HG02678 (cell line): ENCODE data around the gene HJV.

Source experiments
- ATAC-seq: cut with Tn5 transposase; IDR thresholded peaks from one replicate; pipeline ENCODE4 v1.9.1; 2021; ENCODE audit warnings: mild to moderate bottlenecking, moderate library complexity; ENCODE audit not compliant: unreplicated experiment

Gene HJV

DNA sequence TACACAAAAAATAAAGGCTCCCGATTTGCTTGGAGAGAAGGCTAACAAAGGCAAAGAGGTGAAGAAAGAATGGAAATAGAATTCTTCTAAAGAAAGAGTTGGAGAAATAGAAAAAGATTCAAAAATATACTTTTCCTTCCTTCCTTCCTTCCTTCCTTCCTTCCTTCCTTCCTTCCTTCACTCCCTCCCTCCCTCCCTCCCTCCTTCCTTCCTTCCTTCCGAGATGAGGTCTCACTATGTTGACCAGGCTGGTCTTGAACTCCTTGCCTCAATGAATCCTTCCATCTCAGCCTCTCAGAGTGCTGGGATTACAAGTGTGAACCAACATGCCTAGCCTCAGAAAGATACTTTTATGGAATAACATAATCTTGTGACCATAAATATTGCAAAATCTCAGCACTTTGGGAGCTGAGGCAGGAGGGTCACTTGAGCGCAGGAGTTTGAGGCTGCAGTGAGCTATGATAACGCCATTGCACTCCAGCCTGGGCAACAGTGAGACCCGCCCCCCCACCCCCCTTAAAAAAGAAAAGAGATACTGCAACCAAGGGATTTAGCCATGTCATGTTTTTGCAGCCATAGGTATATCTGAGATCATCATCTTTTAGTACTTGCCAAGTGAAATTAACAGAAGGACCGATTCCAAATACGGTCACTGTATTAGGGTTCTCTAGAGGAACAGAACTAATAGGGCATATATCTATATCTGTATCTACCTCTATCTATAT, 1.0 kb upstream of the HJV start:
- ATAC-seq = no peak

DNA sequence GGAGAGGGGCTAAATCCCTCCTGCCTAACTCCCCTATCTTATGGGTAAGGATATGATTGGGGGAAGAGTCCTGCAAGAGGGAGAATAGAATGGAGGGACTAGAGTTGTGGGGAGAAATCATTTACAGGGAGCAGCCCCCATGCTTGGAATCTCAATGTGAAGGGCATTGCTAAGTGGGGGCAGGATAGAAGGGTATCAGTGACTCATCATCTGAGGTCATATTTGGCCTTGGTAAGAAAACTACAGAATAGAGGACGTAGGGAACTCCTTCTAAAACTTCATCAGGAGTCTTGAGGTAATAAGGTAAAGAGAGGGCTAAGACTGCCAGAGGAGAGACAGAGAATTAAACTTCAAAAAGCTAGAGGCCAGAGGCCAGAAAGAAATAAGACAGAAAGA, 487 bp downstream of the HJV start:
- ATAC-seq = no peak

DNA sequence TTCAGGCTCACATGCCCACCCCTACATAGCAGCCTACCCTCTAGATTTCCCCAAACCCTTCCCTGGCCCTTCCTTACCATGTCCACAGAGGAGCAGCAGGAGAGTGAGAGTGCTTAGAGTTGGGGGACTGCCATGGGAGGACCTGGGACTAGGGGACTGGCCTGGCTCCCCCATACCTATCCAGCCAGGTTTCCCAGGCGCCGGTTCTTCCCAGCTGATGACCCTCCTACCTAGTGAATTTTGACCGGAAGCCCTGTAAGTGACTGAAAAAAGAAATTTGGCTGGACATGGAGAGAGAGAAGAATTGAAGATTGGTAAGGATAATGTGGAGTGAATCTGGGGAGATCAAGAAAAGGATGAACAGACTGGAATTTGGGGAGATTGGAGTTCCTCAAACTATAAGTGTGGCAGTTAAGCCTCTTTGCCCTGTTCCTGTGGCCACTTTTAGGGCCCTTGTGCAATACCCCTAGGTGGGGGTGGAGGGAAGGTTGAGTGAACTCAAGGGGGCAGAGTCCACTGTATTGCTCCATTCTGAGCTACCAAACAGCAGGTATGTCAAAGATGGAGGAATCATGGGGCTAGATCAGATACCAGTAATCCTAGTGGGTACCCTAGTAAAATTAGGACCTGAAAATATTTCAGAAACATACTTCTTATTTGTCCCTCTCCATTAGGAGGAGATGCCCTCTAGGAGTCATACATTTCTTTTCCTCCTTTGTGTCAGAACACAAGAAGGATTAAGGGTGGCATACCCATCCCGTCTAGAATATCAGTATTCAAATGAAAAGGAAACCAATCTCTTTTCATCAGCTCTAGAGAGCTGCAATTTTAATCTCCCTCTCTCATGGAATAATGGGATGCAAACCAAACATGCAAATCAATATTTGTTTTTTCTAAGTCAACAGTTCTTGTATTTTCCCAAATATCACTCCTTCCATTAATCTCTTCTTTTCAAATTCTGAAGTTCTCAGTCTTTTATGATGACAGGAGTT, 1.2 kb downstream of the HJV start:
- no peak for ATAC-seq

DNA sequence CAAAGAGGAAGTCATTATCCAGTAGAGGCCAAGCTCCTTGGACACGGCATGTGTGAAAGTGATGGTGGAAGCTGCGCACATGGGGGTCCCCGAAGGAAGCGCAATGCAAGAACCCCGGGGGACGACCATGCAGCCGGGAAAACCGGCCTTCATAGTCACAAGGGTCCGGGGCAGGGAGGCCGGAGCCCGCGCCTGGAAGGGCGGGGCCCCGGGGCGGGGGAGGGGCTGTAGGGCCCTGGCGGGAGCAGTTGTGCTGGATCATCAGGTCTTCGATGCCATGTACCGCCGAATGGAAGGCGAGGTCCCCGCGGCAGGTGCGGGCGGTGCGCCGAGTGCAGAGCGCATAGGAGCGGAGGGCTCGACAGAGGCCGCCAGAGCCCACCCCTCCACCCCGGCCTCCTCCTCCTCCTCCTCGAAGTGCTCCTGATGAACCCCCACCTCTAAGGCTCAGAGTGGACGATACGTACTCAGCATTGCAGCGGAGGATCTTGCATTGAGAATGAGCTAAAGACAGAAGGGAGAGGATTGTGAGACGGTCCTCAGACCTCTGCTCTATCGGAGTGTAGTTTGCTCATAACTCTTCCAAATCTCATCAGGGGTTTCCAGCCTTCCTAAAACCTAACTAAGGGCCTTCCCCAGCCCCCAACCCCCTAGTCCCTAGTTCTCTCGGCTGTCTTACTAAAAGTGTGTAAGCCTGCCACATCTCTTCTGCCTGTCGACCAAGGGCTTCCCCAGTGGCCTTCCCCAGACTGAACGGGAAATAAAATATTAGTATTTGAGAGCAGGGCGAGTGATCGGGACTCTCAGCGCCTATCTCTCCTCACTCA, 2.1 kb downstream of the HJV start:
- ATAC-seq = no peak

DNA sequence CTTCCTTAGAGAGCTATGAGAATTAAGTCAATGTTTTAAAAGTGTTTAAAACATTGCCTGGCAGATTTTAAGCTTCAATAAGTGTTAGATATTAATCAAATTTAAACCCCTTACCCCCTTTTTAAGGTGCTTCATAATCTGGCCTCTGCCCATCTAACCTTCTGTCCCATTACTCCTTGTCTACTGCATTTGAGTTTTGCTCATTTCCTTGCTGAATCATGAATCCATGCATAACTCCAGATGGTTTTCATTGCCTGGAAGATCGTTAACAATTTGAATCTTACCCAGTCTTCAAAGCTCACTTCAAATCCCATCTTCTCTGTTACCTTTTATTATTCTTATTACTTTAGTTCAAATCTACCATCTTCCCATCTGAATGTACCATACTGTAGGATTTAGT, 4.6 kb downstream of the HJV start:
- no peak for ATAC-seq

DNA sequence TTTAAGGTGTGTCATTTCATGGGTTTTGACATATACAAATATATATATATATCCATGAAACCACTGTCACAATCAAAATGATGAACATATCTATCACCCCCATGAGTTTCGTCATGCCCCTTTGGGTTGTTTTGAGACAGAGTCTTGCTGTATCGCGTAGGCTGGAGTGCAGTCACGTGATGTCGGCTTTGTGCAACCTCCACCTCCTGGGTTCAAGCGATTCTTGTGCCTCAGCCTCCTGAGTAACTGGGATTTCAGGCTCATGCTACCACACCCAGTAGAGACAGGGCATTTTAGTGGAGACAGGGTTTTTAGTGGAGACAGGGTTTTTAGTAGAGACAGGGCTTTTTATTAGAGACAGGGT, 8.0 kb downstream of the HJV start:
- no peak for ATAC-seq

DNA sequence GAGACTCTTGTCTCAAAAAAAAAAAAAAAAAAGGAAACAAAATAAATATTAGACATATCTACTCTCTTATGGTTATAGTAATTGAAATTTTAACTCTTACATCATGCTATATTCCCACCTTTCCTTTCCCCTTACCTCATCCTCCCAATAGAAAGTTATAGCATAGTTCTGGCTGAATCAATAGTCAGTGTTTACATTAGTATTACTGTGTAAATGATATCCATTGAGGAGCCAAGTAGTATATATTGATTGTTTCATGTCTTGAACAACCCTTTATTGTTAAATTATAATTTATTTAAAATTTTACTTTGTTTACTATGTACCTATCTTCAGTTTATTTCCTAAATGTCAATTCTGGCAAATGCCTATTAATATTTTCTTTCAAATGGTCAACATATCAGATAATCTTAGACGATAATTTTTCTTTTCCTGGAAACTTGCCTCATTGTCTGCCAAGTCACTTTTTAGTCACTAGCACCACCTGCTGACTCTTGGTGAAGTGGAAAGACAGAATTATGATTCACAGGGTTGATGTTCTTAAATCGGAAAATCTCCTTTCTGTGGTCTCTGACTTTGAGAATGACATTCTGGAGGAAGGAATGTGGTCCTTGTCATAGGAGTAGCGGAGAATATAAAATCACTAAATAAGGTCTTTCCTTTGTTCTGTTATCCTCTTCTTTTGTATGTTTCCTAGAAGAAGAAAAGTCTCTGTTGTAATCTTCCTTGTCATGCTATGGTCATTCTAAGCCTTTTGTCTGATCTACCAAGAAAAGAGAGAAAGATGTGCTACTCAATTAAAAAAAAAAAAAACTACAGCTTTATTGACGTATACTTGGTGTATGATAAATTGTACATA, 8.6 kb downstream of the HJV start:
- no peak for ATAC-seq

DNA sequence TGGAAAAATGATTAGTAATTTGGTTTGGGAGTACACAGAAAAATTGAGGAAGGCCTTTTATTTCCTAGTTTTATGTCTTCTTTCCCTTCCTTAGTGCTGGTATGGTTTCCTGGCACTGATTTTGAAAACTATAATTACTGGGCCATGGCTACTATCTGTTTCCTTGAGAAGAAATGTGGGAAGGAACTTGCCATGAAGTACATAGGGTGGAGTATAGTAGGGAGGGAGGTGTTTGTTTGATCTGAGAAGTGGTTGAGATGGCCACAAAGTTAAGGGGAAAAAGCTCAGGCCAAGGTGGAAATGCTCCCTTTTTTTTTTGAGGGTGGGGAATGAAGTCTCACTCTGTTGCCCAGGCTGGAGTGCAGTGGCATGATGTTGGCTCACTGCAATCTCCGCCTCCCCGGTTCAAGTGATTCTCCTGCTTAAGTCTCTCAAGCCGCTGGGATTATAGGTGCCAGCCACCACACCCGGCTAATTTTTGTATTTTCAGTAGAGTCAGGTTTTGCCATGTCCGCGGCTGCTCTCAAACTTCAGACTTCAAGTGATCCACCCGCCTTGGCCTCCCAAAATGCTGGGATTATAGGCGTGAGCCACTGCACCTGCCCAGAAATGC, 11.3 kb downstream of the HJV start:
- ATAC-seq = no peak

DNA sequence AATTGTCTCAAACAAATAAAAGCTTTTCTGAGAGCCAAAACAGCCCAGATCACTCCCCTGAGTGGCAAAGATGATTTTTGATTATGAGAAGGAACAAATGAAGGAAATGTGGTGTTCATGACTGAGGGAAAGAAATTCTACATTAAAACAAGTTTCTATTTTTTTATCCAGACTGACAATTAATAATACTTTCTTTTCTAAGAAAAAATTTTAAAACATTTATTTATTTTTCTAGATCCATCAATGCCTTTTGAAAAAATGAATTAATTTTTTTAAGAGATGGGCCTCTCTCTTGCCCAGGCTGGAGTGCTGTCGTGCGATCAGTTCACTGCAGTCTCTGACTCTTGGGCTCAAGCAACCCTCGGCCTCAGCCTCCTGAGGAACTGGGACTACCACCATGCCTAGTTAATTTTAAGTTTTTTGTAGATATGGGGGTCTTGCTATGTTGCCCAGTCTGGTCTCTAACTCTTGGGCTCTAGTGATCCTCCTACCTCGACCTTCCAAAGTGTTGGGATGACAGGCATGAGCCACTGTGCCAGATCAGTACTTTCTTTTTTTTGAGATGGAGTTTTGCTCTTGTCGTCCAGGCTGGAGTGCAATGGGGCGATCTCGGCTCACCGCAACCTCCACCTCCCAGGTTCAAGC, 13.9 kb downstream of the HJV start:
- ATAC-seq = no peak

DNA sequence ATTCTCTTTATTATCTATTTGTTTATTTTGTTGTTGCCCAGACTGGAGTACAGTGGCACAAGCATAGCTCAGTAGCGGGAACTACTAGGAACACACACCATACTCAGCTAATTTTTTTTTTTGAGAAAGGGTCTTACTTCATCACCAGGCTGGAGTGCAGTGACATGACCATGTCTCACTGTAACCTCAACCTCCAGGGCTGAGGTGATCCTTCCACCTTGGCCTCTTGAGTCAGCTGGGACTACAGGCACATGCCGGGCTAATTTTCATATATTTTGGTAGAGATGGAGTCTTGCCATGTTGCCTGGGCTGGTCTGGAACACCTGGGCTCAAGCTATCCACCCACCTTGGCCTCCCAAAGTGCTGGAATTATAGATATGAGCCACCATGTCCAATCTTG, 19.8 kb downstream of the HJV start:
- no peak for ATAC-seq

DNA sequence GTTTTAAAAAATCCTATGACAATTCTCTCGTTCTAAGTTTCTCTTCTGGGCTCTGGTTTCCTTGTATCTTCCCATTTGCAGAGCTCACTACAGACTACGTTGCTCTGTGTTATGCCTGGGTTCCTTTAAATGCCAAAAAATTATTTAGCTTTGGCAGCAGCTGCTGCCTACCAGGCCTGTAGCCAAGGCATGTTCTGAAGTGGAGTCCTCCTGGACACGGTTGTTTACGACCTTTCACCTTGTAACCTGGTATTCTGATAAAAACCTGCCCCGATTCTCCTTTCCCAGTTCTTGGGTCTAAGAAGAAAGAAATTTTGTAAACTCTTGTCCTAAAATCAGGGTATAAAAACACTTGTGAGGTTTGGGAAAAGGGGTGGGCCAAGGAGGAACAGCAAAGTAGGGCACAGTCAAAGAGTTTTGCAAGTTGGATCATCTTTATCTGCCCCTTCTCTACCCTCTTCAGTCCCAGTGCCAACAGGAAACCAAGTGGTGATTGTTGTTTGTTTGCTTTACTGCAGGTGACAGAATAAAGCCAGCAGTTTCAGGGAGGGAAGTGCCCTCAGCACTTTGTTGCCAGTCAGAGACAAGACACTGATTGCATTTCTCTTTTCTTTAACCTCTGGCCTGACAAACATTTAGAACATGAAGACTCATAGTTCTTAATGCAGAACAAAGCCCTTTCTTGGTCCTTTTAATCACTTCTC, 22.1 kb downstream of the HJV start:
- ATAC-seq = no peak

DNA sequence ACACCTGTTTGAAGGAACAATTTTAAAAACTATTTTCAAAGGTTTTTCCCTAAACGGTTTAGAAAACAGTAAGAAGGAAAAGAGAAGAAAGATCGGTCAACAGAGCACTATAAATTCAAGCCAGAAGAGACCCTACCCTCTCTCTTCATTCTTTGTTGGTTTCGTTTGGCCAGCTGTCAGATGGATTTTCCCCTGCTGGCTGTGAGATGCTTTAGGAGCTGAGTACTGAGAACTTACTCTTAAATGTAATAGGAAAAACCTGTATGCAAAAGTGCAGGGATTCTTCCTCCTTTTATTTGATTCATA, 23.9 kb downstream of the HJV start:
- ATAC-seq = no peak

DNA sequence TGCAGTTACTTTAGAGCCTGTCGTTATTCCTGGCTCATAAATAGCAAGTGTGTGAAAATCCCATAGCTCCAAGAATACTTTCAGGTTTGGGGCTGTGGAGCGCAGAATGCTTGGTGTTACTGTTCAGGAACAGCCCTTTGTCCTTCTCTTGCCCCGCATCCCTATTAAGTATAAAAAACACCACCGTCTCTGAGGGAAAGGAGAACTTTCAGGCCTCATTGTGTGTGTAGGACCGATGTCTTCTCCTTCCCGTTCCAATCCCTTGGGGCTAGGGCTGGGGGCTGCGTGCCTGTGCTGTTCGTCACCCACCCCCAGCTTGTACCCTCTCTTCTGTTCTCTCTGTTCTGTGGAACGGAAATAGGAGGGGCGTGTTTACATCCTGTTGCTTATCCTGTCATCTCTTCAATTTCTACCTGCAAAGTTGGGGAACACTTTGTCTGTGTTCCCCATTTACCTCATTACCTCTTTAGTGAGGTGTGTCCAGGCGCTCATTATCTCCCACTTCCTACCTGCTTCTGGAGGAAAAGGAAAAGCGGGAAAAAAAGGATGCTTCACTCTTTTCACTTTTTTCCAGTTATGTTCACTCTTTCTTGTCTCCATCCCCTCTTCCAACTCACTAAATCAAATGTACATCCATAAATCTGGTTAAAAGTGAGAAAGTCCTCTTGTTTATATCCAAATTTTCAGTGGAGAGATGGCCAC, 24.4 kb downstream of the HJV start:
- ATAC-seq = peak; percentile 42

DNA sequence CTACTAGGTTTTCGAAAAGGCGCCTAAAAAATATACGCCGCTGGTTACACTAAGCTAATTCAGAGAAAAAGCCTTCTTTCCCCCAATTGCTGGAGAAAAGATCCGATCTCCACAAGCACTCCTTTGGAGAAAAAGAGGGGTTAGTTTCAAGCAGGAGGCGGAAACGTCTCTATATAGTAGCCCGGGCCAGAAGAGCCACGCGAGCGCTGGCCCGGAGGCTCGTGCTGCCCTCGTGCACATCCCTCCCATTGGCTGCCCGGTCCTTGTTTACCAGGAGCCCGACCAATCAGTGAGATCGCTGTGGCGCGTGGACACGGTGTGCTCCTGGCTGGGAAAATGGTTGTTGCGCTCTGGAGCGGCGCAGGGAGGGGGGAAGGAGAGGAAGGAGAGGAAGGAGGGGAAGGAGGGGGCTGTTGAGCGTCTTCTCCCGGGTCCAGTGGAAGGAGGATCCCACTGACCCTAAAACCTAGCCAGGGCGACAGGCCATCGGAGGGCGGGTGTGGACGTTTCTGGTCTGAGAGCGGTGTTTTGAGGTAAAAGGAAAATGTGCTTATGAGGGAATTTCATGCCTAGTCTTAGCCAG, 25.0 kb downstream of the HJV start, which contains the start of gene TXNIP:
Gene TXNIP, minus strand, starts transcription at position 147 of the 583 bp plus-strand sequence. CDS start 313 bp downstream, outside the sequence.
- ATAC-seq = peak; percentile 89

DNA sequence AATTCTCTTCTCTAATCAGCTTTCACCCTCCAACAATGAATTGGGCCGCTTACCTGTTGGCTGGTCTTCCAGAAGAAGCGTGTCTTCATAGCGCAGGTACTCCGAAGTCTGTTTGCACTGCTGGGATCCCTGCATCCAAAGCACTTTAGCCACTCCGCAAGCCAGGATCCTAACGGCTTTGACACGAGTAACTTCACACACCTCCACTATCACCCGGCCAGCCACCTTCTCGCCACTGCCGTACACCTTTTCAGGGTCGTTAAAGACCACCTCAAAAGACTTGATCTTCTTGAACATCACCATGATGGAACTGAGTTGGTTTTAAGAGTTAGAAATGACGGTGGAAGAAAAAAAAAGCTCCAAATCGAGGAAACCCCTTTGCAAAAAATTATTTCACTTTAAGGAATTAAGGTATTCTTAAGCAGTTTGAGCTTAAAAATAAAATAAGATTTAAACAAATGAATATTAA, 25.5 kb downstream of the HJV start:
- no peak for ATAC-seq

DNA sequence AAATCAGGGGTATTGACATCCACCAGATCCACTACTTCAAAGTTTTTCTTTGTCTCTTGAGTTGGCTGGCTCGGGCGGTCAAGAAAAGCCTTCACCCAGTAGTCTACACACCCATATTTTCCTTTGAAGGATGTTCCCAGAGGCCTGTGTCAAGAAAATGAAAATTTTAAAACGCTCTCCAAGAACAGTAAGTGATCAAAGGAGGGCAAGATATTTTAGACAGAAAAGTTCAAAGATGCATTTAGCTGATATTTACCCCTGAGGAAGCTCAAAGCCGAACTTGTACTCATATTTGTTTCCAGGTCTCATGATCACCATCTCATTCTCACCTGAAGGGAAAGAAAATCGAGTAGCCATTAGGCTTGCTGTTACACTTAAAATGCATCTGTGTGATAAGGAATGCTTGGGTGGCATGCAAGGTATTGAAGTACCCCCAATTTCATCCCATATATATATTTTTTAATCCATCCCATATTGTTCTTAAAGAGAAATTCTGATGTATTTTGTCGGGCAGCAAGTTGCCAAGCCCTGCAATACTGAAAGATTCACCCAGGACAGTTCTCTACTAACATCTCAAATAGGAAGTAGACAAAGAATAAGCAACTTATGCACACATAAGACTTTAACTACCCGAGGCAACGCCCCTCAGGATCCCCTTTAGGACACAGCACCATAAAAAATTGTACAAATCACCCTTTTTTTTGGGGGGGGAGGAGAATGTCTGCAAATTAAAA, 26.2 kb downstream of the HJV start:
- no peak for ATAC-seq
